HCT116 (cell line): Measurements from ENCODE around the gene SLC38A9. TPM values are rescaled to one million over a fixed set of nuclear protein-coding genes. Genes with fewer than 3 reads are reported as not detected.

ENCODE experiments used
- ATAC-seq: fragments of 200-7000 bp; cut with Tn5 transposase; 2 replicates; pipeline ENCODE4 v1.9.1; 2020; ENCODE audit warnings: mild to moderate bottlenecking, moderate library complexity
- BruUV-seq: library from RNA; stranded (reverse); fragments of 400-500 nt; replicated peaks from 2 replicates; lab custom pipeline; 2021; lab: Mats Ljungman, UMichigan
- CTCF ChIA-PET: fragments of 300-600 bp; sonication (Branson Sonifier 250); formaldehyde crosslinking; loops from one replicate; lab custom pipeline; 2021; ENCODE audit warnings: antibody characterized with exemption; lab: Charles Lee
- POLR2A ChIA-PET: fragments of 300-600, 350-600 bp; sonication (Branson Sonifier 250); formaldehyde crosslinking; loops from one replicate; lab custom pipeline; 2021; ENCODE audit warnings: antibody characterized with exemption; lab: Charles Lee
- RAD21 ChIA-PET, 2 experiments: fragments of 300-600 bp; sonication (Branson Sonifier 250); formaldehyde crosslinking; loops; one replicate each; lab custom pipeline; 2023; ENCODE audit warnings: low total read pairs in 2 of 2; ENCODE audit not compliant: uncharacterized antibody in 2 of 2, unreplicated experiment in 2 of 2, low non-redundant PET in 1 of 2; lab: Charles Lee
- DNase-seq: peaks from one replicate; pipeline ENCODE4 v3.0.0-alpha.2; 2010; ENCODE audit warnings: low read depth, low spot score
- H2AFZ ChIP-seq: fragments of 200-600 bp; shearing (Covaris generic), sonication (generic); 2 replicates; pipeline ENCODE4 v1.6.1; 2017; ENCODE audit warnings: low read depth, mixed run types, mixed read lengths, antibody characterized with exemption, low read length; ENCODE audit not compliant: poor library complexity, severe bottlenecking
- H3K27ac ChIP-seq: 2 replicates; pipeline ENCODE4 v1.5.1; 2012; ENCODE audit warnings: low read depth, low read length
- H3K27me3 ChIP-seq: fragments of 200-600 bp; sonication (generic); 2 replicates; pipeline ENCODE4 v1.6.1; 2016; ENCODE audit warnings: mixed run types, low read length, mixed read lengths; ENCODE audit not compliant: insufficient read depth
- H3K36me3 ChIP-seq, 2 experiments: fragments of 200-500 bp in 1 of 2; fragments of 200-600 bp in 1 of 2; sonication (Bioruptor generic) in 1 of 2; sonication (generic) in 1 of 2; 2 replicates each; pipeline versions ENCODE4 v1.5.1 to v1.6.1; 2014 to 2016; ENCODE audit warnings: low read length in 2 of 2, inconsistent platforms in 1 of 2, mixed read lengths in 1 of 2, mixed run types in 1 of 2; ENCODE audit not compliant: insufficient read depth in 2 of 2, control insufficient read depth in 1 of 2
- H3K4me1 ChIP-seq, 2 experiments: fragments of 200-600 bp in 1 of 2; sonication (generic) in 1 of 2; 2 replicates each; pipeline versions ENCODE4 v1.5.1 to v1.6.1; 2012 to 2017; ENCODE audit warnings: low read length in 2 of 2, inconsistent platforms in 1 of 2, mild to moderate bottlenecking in 1 of 2, mixed read lengths in 1 of 2, mixed run types in 1 of 2, moderate library complexity in 1 of 2; ENCODE audit not compliant: insufficient read depth in 2 of 2, control insufficient read depth in 1 of 2
- H3K4me2 ChIP-seq: fragments of 200-600 bp; sonication (generic); 2 replicates; pipeline ENCODE4 v1.6.1; 2017; ENCODE audit warnings: mixed run types, low read length, mixed read lengths
- H3K4me3 ChIP-seq, 2 experiments: fragments of 200-600 bp in 1 of 2; sonication (generic) in 1 of 2; replicated peaks in 1 of 2; 2 replicates each; pipeline ENCODE4 v1.5.1; 2011 to 2016; ENCODE audit warnings: low read length in 2 of 2, control low read depth in 1 of 2, low read depth in 1 of 2, mild to moderate bottlenecking in 1 of 2, mixed read lengths in 1 of 2, mixed run types in 1 of 2
- H3K79me2 ChIP-seq: fragments of 200-600 bp; sonication (generic); 2 replicates; pipeline ENCODE4 v1.6.1; 2017; ENCODE audit warnings: mild to moderate bottlenecking, mixed run types, low read length, moderate library complexity, mixed read lengths; ENCODE audit not compliant: insufficient read depth
- H3K9ac ChIP-seq: fragments of 200-600 bp; sonication (generic); 2 replicates; pipeline ENCODE4 v1.6.1; 2016; ENCODE audit warnings: low read length, mixed read lengths
- H3K9me2 ChIP-seq: fragments of 200-600 bp; sonication (generic), shearing (Covaris generic); 2 replicates; pipeline ENCODE4 v1.6.1; 2017; ENCODE audit warnings: mixed run types, mild to moderate bottlenecking, moderate library complexity; ENCODE audit not compliant: insufficient read depth
- H3K9me3 ChIP-seq, 2 experiments: fragments of 200-500 bp in 1 of 2; fragments of 200-600 bp in 1 of 2; sonication (Bioruptor generic) in 1 of 2; sonication (generic) in 1 of 2; 2 replicates each; pipeline ENCODE4 v1.6.1; 2014 to 2017; ENCODE audit warnings: low read length in 2 of 2, mixed read lengths in 2 of 2, inconsistent platforms in 1 of 2, low read depth in 1 of 2, mild to moderate bottlenecking in 1 of 2, mixed run types in 1 of 2, moderate library complexity in 1 of 2; ENCODE audit not compliant: control insufficient read depth in 1 of 2, insufficient read depth in 1 of 2
- H4K20me1 ChIP-seq: fragments of 200-600 bp; sonication (generic), shearing (Covaris generic); 2 replicates; pipeline ENCODE4 v1.6.1; 2017; ENCODE audit warnings: mixed run types, mild to moderate bottlenecking, moderate library complexity; ENCODE audit not compliant: insufficient read depth
- ATF3 ChIP-seq: IDR thresholded peaks from 2 replicates; pipeline ENCODE4 v1.6.1; 2012
- CEBPB ChIP-seq: IDR thresholded peaks from 2 replicates; pipeline ENCODE4 v1.6.1; 2012; ENCODE audit warnings: low read depth
- CTCF ChIP-seq, 3 experiments: fragments of 200-600 bp in 1 of 3; sonication (generic) in 1 of 3; IDR thresholded peaks in 2 of 3; conservative IDR thresholded peaks in 1 of 3; 2 replicates each; pipeline ENCODE4 v1.5.1; 2012 to 2017; ENCODE audit warnings: low read depth in 2 of 3, low read length in 2 of 3, antibody characterized with exemption in 1 of 3, borderline replicate concordance in 1 of 3, control low read depth in 1 of 3, mild to moderate bottlenecking in 1 of 3, mixed read lengths in 1 of 3, mixed run types in 1 of 3, moderate library complexity in 1 of 3; ENCODE audit not compliant: insufficient read depth in 1 of 3
- ELF1 ChIP-seq: IDR thresholded peaks from 2 replicates; pipeline ENCODE4 v1.6.1; 2012; ENCODE audit warnings: low read depth, borderline replicate concordance
- EZH2phosphoT487 ChIP-seq: fragments of 200-600 bp; IDR thresholded peaks from 2 replicates; pipeline ENCODE4 v1.6.1; 2018; ENCODE audit warnings: antibody characterized with exemption, borderline replicate concordance
- SP1 ChIP-seq: IDR thresholded peaks from 2 replicates; pipeline ENCODE4 v1.6.1; 2012; ENCODE audit warnings: low read depth
- TCF7L2 ChIP-seq: IDR thresholded peaks from 2 replicates; pipeline ENCODE4 v1.7.0; 2011; ENCODE audit warnings: borderline replicate concordance, inconsistent platforms; ENCODE audit not compliant: insufficient read depth, insufficient read length; ENCODE audit errors: extremely low read depth
- ZBTB33 ChIP-seq: IDR thresholded peaks from 2 replicates; pipeline ENCODE4 v1.6.1; 2011; ENCODE audit warnings: mild to moderate bottlenecking, low read length, moderate library complexity; ENCODE audit not compliant: insufficient replicate concordance; ENCODE audit errors: extremely low read depth
- ZNF274 ChIP-seq: fragments of 200-500 bp; sonication (Bioruptor generic); IDR thresholded peaks from 2 replicates; pipeline ENCODE4 v1.6.1; 2014; ENCODE audit warnings: mild to moderate bottlenecking, low read depth, low read length, inconsistent platforms
- intact Hi-C: fragments of 100-400 bp; cut with micrococcal nuclease; formaldehyde crosslinking; loops from 2 replicates; pipeline ENCODE4 v1.10.0; 2022
- total RNA-seq: library from RNA; stranded (reverse); gene quantifications from one replicate; pipeline ENCODE4 v1.2.1, GENCODE V29; 2021; ENCODE audit not compliant: unreplicated experiment

Gene SLC38A9
- total RNA-seq, 1 experiment from 2014 or later = 12.6 TPM

- Histone ChIP-seq H3K4me3 (no peak overlapping the region), H3K27me3 (no peaks in the 10 kb centered on the region), H4K20me1 (no peaks in the 10 kb centered on the region), H3K9ac (no peak overlapping the region), H3K9me2 (no peaks in the 10 kb centered on the region), H3K36me3 (no peaks in the 10 kb centered on the region), H3K4me2 (no peak overlapping the region), H2AFZ (no peak overlapping the region), H3K27ac (no peak overlapping the region), H3K9me3 (no peaks in the 10 kb centered on the region), H3K4me1 (no peaks in the 10 kb centered on the region), H3K79me2 (no peaks in the 10 kb centered on the region)
- ATAC-seq (no peak), DNase-seq (no peak)
- no peak for TF ChIP-seq SP1
- TF ChIP-seq ZNF274 = no peak
- TF ChIP-seq TCF7L2 = no peak
- no peak for TF ChIP-seq CTCF (IDR thresholded peaks at IDR 0.05 in 2 of 3, conservative IDR thresholded peaks at IDR 0.05 in 1 of 3; ENCODE audit: borderline replicate concordance in 1 of 3, insufficient read depth in 1 of 3, low read depth in 2 of 3, low read length in 2 of 3)
- no peak for TF ChIP-seq CEBPB
- TF ChIP-seq ELF1 = no peak
- intact Hi-C loops = no loop called here
- CTCF ChIA-PET = no interaction called here
- RAD21 ChIA-PET = no interaction called here
- POLR2A ChIA-PET = no interaction called here
- no TSS peak for BruUV-seq
Observed at GRCh38 chr5:55583578-55583977, 128.5 kb downstream of the SLC38A9 start.

- Histone ChIP-seq H3K9ac (no peak overlapping the region), H3K27ac (no peak overlapping the region), H3K9me2 (no peaks in the 10 kb centered on the region), H2AFZ (no peak overlapping the region), H3K27me3 (no peaks in the 10 kb centered on the region), H4K20me1 (no peaks in the 10 kb centered on the region), H3K79me2 (no peaks in the 10 kb centered on the region), H3K9me3 (no peaks in the 10 kb centered on the region), H3K4me1 (no peaks in the 10 kb centered on the region), H3K36me3 (no peaks in the 10 kb centered on the region), H3K4me2 (no peak overlapping the region), H3K4me3 (no peak overlapping the region)
- CTCF ChIA-PET = no interaction called here
- POLR2A ChIA-PET = no interaction called here
- DNase-seq (no peak), ATAC-seq (no peak)
- no TSS peak for BruUV-seq
- intact Hi-C loops = no loop called here
- RAD21 ChIA-PET = no interaction called here
- TF ChIP-seq EZH2phosphoT487 (no peak), ATF3 (no peak), SP1 (no peak), ZBTB33 (no peak), CTCF (IDR thresholded peaks at IDR 0.05 in 2 of 3, conservative IDR thresholded peaks at IDR 0.05 in 1 of 3; ENCODE audit: borderline replicate concordance in 1 of 3, insufficient read depth in 1 of 3, low read depth in 2 of 3, low read length in 2 of 3) (no peak)
Observed at GRCh38 chr5:55582256-55582655, 129.9 kb downstream of the SLC38A9 start.
